Suprapubic skin (tissue), 4 donors: Measurements from ENCODE around the gene ASIP. TPM values are rescaled to one million over a fixed set of nuclear protein-coding genes. Genes with fewer than 3 reads are reported as not detected.
"Not testable (repeated sequence)": the region's sequence is repeated elsewhere in the genome, so short reads cannot be mapped to it uniquely, and the experiment has no call there.

Experiments
- DNase-seq, 2 donors: peaks; one replicate each; pipeline ENCODE4 v3.0.0-alpha.2; 2019; ENCODE audit warnings: low spot score in 2 of 2
- H3K27ac ChIP-seq: fragments of 200-600 bp; sonication (generic); one replicate; pipeline ENCODE4 v1.5.1; 2019
- H3K27me3 ChIP-seq: fragments of 200-600 bp; sonication (generic); one replicate; pipeline ENCODE4 v1.5.1; 2019
- H3K36me3 ChIP-seq: fragments of 200-600 bp; sonication (generic); one replicate; pipeline ENCODE4 v1.5.1; 2019
- H3K4me1 ChIP-seq: fragments of 200-600 bp; sonication (generic); one replicate; pipeline ENCODE4 v1.5.1; 2019
- H3K4me3 ChIP-seq: fragments of 200-600 bp; sonication (generic); one replicate; pipeline ENCODE4 v1.5.1; 2019; ENCODE audit warnings: mild to moderate bottlenecking
- H3K9me3 ChIP-seq: fragments of 200-600 bp; sonication (generic); one replicate; pipeline ENCODE4 v1.5.1; 2019
- EP300 ChIP-seq: sonication (generic); formaldehyde crosslinking; IDR thresholded peaks from one replicate; pipeline ENCODE4 v1.6.1; 2017; ENCODE audit warnings: antibody characterized with exemption
- POLR2A ChIP-seq, 2 donors: fragments of 450-650 bp; IDR thresholded peaks; one replicate each; pipeline ENCODE4 v1.6.1; 2017; ENCODE audit warnings: antibody characterized with exemption in 2 of 2, mild to moderate bottlenecking in 2 of 2, moderate library complexity in 2 of 2
- POLR2AphosphoS5 ChIP-seq, 3 donors: sonication (generic); formaldehyde crosslinking; IDR thresholded peaks; one replicate each; pipeline ENCODE4 v1.6.1; 2017; ENCODE audit warnings: antibody characterized with exemption in 3 of 3
- WGBS: methylation state at CpG from one replicate; pipeline ENCODE4 v1.1.5; 2018; 5-methylcytosine and 5-hydroxymethylcytosine counted together
- total RNA-seq, 4 donors: library from RNA; depleted of rRNA; stranded (reverse); fragments of >200 nt; gene quantifications; one replicate each; pipeline ENCODE4 v1.1.0, GENCODE V29; 2016
- TF ChIP-seq, protein P1 (sequence below), 2 donors: fragments of 200-600 bp in 1 of 2; fragments of 450-650 bp in 1 of 2; sonication (generic) in 1 of 2; IDR thresholded peaks; one replicate each; pipeline ENCODE4 v1.5.1; 2016 to 2019; ENCODE audit warnings: antibody characterized with exemption in 2 of 2, mild to moderate bottlenecking in 1 of 2, moderate library complexity in 1 of 2

Gene ASIP
- total RNA-seq, 4 donors from 2014 or later, result not detected

- TF ChIP-seq, protein P1, sequence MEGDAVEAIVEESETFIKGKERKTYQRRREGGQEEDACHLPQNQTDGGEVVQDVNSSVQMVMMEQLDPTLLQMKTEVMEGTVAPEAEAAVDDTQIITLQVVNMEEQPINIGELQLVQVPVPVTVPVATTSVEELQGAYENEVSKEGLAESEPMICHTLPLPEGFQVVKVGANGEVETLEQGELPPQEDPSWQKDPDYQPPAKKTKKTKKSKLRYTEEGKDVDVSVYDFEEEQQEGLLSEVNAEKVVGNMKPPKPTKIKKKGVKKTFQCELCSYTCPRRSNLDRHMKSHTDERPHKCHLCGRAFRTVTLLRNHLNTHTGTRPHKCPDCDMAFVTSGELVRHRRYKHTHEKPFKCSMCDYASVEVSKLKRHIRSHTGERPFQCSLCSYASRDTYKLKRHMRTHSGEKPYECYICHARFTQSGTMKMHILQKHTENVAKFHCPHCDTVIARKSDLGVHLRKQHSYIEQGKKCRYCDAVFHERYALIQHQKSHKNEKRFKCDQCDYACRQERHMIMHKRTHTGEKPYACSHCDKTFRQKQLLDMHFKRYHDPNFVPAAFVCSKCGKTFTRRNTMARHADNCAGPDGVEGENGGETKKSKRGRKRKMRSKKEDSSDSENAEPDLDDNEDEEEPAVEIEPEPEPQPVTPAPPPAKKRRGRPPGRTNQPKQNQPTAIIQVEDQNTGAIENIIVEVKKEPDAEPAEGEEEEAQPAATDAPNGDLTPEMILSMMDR (IDR thresholded peaks at IDR 0.05), result no peak
- TF ChIP-seq POLR2A (IDR thresholded peaks at IDR 0.05), result no peak
- no peak for TF ChIP-seq EP300
- TF ChIP-seq POLR2AphosphoS5 (IDR thresholded peaks at IDR 0.05), result no peak
- WGBS, result 44% methylated on average over 3 of the region's 3 CpGs
- no peaks in the 10 kb centered on the region for H3K36me3 ChIP-seq
- no peak for DNase-seq
- H3K4me3 ChIP-seq, result no peak overlapping the region
- no peaks in the 10 kb centered on the region for H3K27me3 ChIP-seq
- no peak overlapping the region for H3K27ac ChIP-seq
- H3K4me1 ChIP-seq, result no peaks in the 10 kb centered on the region
- H3K9me3 ChIP-seq, result no peaks in the 10 kb centered on the region
These were observed 2.2 kb downstream of the ASIP start for GRCh38 chr20:34243377-34243776.

DNA sequence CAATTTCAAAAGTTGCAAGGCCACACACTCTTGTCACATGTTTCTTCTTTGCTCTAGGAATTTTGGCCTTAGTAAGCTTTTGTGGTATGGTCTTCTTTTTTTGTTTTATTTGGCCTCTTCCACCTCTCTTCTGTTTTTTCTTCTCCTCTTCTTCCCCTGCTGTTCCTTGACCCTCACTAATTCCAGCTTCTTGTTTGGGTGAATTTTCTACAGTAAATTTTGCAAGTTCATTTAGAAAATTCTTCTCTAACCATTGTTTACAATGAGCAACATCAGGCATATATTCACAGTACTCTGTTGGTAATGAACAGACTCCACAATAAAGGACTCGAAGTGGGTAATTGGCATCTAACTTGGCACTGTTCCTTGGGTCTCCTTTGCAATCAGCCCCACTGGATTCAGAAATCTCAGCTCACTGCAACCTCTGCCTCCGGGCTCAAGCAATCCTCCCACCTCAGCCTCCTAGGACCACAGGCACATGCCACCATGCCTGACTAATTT, 5.0 kb downstream of the ASIP start:
- DNase-seq, result no peak
- Histone ChIP-seq H3K4me1 (no peaks in the 10 kb centered on the region), H3K9me3 (no peaks in the 10 kb centered on the region), H3K27me3 (no peaks in the 10 kb centered on the region), H3K4me3 (no peak overlapping the region), H3K27ac (no peak overlapping the region), H3K36me3 (no peaks in the 10 kb centered on the region)
- 86% methylated on average over 2 of the region's 2 CpGs for WGBS
- TF ChIP-seq, protein P1 (IDR thresholded peaks at IDR 0.05), result no peak
- TF ChIP-seq POLR2A (IDR thresholded peaks at IDR 0.05) (no peak), POLR2AphosphoS5 (IDR thresholded peaks at IDR 0.05) (no peak)

- H3K27me3 ChIP-seq, result no peaks in the 10 kb centered on the region
- no peaks in the 10 kb centered on the region for H3K4me1 ChIP-seq
- H3K4me3 ChIP-seq, result no peak overlapping the region
- no peaks in the 10 kb centered on the region for H3K36me3 ChIP-seq
- DNase-seq, result no peak
- H3K9me3 ChIP-seq, result no peaks in the 10 kb centered on the region
- TF ChIP-seq EP300, result no peak
- no peak for TF ChIP-seq POLR2AphosphoS5 (IDR thresholded peaks at IDR 0.05)
- TF ChIP-seq POLR2A (IDR thresholded peaks at IDR 0.05), result no peak
- TF ChIP-seq, protein P1 (IDR thresholded peaks at IDR 0.05), result no peak
- H3K27ac ChIP-seq, result no peak overlapping the region
- 73% methylated on average over 6 of the region's 6 CpGs for WGBS
These were observed 8.1 kb downstream of the ASIP start for GRCh38 chr20:34249291-34249690.

- no peak for TF ChIP-seq EP300
- TF ChIP-seq, protein P1 (IDR thresholded peaks at IDR 0.05), result no peak
- no peak for TF ChIP-seq POLR2A (IDR thresholded peaks at IDR 0.05)
- no peak for TF ChIP-seq POLR2AphosphoS5 (IDR thresholded peaks at IDR 0.05)
- H3K4me3 ChIP-seq, result no peak overlapping the region
- no peaks in the 10 kb centered on the region for H3K27me3 ChIP-seq
- H3K4me1 ChIP-seq, result no peaks in the 10 kb centered on the region
- DNase-seq, result no peak
- no peaks in the 10 kb centered on the region for H3K9me3 ChIP-seq
- no peak overlapping the region for H3K27ac ChIP-seq
- H3K36me3 ChIP-seq, result no peaks in the 10 kb centered on the region
These were observed 8.8 kb downstream of the ASIP start for GRCh38 chr20:34250005-34250404.

GRCh38 chr20:34251619-34252018, 10.4 kb downstream of the ASIP start:
- 98% methylated on average over 2 of the region's 2 CpGs for WGBS
- Histone ChIP-seq H3K27me3 (no peaks in the 10 kb centered on the region), H3K9me3 (no peaks in the 10 kb centered on the region), H3K36me3 (no peaks in the 10 kb centered on the region), H3K4me1 (no peaks in the 10 kb centered on the region), H3K4me3 (no peak overlapping the region), H3K27ac (no peak overlapping the region)
- no peak for DNase-seq
- TF ChIP-seq, protein P1 (IDR thresholded peaks at IDR 0.05), result no peak
- TF ChIP-seq POLR2AphosphoS5 (IDR thresholded peaks at IDR 0.05) (no peak), POLR2A (IDR thresholded peaks at IDR 0.05) (no peak), EP300 (no peak)

- not testable (repeated sequence) for H3K4me3 ChIP-seq, H3K4me1 ChIP-seq, DNase-seq, H3K27ac ChIP-seq, H3K27me3 ChIP-seq, H3K9me3 ChIP-seq, H3K36me3 ChIP-seq
- 80% methylated on average over 7 of the region's 7 CpGs for WGBS
These were observed 11.3 kb downstream of the ASIP start for GRCh38 chr20:34252431-34253086.
